LNCaP clone FGC (cell line): ENCODE measurements around the gene ATIC.
A peak's percentile ranks its signal among the peaks of the same experiment; 100 is the strongest.
"Not testable (repeated sequence)": the region's sequence is repeated elsewhere in the genome, so short reads cannot be mapped to it uniquely, and the experiment has no call there.

Experiments used
- DNase-seq: peaks from one replicate; pipeline ENCODE4 v3.0.0-alpha.2; 2011; ENCODE audit warnings: low read depth
- H3K4me3 ChIP-seq: 2 replicates; pipeline ENCODE4 v1.5.1; 2011; ENCODE audit warnings: mild to moderate bottlenecking, low read depth, low read length, control low read depth
- TF ChIP-seq, protein P1 (sequence below): IDR thresholded peaks from 2 replicates; pipeline ENCODE4 v1.5.1; 2012; ENCODE audit warnings: mild to moderate bottlenecking; ENCODE audit not compliant: control insufficient read depth, insufficient read depth; ENCODE audit errors: extremely low read depth

ATIC gene

DNA sequence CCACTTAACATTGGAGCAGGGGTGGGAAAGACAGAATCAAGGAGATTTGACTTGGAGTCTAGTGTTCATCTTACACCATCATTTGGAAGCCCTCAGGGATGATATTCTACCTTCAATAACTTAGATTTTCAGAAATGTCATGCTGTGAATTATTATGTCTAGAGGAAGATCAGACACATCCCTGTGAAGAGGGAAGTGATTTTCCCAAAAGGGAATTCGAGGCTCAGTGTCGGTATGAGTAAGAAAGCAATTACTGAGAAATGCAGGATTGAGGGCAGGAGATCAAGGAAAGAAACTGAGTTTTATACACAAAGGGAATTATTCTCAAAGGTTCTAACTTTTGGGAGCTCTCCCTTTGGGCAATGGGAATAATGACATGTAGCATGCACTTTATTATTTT is 25.6 kb upstream of the ATIC start:
- no peak overlapping the region for H3K4me3 ChIP-seq
- TF ChIP-seq, protein P1, sequence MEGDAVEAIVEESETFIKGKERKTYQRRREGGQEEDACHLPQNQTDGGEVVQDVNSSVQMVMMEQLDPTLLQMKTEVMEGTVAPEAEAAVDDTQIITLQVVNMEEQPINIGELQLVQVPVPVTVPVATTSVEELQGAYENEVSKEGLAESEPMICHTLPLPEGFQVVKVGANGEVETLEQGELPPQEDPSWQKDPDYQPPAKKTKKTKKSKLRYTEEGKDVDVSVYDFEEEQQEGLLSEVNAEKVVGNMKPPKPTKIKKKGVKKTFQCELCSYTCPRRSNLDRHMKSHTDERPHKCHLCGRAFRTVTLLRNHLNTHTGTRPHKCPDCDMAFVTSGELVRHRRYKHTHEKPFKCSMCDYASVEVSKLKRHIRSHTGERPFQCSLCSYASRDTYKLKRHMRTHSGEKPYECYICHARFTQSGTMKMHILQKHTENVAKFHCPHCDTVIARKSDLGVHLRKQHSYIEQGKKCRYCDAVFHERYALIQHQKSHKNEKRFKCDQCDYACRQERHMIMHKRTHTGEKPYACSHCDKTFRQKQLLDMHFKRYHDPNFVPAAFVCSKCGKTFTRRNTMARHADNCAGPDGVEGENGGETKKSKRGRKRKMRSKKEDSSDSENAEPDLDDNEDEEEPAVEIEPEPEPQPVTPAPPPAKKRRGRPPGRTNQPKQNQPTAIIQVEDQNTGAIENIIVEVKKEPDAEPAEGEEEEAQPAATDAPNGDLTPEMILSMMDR = no peak
- no peak for DNase-seq

DNA sequence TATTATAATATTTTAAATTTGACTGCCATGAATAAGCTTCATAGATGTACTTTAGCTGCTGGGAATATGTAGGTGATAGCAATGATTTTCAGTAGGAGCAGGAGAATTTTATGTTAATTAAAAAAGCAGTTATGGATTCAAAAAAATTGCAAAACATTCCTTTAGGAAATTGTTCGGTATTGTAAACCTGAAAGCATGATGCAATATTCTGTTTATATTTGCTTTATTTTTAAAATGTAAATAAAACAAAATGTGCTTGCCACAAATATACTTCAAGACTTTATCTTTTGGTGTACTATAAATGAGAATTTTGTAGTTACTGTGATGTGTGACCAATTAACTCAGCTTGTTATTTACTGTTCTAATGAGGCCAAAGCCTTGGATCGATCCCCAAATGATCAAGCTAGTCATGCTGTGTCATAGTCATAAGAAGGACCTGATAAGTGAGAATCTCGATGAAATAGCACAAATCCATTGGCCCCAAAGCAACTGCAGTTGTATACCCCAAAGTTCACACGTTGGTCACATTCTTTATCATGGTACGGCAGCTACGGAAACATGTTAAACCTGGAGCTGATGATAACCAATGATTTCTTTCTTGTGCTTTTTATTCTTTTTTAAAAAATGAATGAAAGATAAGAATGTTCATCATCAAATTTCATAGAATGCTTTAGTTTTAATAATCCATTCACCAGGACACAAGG is 23.6 kb upstream of the ATIC start:
- H3K4me3 ChIP-seq = no peak overlapping the region
- TF ChIP-seq, protein P1 = no peak
- DNase-seq = peak; percentile 13

DNA sequence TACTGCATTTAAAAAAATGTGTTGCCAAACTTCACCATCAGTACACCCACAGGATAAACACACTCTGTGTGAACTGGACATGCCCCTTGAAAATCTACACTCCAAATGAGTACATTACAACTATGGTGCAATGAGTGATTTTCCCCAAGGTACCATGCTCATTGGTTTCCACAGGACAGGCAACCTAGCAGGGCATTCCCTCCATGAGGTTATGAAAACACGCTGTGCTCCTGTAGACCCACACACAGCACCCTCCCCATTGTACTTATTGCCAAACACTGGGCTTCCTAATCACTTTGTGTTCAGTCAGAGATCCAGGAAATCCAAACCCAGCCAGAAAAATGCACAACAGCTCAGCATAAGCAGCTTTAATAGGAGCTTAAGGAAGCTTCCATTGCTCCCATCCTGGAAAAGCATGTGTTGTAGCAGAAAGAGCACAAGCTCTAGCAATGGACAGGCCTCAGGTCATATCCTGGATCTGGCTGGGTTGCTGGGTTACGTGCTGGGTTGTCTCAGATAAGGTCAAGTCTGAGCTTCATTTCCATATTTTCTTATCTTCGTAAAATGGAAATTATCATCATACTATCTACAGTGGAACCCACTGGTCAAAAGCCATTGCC is 20.8 kb upstream of the ATIC start:
- TF ChIP-seq, protein P1 = no peak
- H3K4me3 ChIP-seq = no peak overlapping the region
- DNase-seq = no peak

DNA sequence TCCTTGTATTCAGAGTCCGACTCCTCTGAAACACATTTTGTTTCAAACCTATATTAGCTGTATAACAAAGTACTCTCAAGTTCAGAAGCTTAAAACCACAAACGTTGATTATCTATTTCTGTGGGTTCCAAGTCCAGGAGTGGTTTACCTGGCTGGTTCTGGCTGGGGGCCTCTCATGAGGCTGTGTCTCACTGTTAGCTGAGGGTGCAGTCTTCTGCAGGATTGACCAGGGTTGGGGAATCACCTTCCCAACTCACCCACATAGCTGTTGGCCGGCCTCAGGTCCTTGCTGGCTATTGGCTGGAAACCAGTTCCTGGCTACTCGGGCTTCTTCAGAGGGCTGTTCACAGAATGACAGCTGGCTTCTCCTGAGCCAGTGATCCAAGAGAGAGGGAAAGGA is 18.0 kb upstream of the ATIC start:
- no peak for DNase-seq
- TF ChIP-seq, protein P1 = no peak

DNA sequence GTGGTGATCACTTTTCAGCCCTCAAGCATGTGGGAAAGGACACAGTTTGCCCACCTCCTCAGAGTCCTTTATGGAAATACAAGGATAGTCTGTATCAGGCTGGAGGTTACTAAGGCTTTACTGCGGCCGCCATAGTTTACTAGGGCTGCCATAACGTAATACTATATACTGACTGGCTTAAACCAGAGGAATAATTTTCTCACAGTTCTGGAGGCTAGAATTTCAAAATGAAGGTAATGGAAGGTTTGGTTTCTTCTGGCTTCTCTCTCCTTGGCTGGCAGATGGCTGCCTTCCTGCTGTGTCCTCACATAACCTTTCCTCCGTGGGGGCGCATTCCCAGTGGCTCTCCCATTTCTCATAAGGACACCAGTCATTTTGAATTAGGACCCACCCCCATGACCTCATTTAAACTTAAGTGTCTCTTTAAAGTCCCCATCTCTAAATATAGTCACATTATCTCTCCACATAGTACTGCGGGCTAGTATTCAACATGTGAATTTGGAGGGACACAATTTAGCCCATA is 12.5 kb upstream of the ATIC start:
- TF ChIP-seq, protein P1 = no peak
- no peak overlapping the region for H3K4me3 ChIP-seq
- no peak for DNase-seq

More for the DNA sequence above, 18.0 kb upstream of the ATIC start:
- H3K4me3 ChIP-seq = no peak overlapping the region

DNA sequence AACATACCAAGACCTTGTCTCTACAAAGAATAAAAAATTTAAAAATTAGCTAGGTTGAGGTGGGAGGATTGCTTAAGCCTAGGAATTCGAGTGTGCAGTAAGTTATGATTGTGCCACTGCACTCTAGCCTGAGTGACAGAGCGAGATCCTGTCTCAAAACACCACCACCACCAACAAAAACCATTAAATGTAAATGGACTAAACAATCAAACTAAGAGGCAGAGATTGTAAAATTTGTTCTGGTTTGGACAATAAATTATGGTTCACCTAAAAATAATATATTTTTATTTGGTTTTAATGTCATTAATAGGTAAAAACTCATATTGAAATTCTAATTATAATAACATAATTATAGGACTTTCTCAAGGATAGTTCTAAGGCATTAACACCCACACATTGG is 9.9 kb upstream of the ATIC start:
- TF ChIP-seq, protein P1 = no peak
- H3K4me3 ChIP-seq = no peak overlapping the region
- no peak for DNase-seq

DNA sequence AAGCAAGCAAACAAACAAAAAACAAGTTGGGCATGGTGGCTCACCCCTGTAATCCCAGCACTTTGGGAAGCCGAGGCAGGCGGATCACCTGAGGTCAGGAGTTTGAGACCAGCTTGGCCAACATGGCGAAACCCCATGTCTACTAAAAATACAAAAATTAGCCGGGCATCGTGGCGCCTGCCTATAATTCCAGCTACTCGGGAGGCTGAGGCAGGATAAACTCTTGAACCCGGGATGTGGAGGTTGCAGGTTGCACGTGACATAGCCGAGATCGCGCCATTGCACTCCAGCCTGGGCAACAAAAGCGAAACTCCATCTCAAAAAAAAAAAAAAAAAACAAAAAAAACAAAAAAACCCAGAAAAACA is 617 bp upstream of the ATIC start:
- DNase-seq = not testable (repeated sequence)
- H3K4me3 ChIP-seq = peak overlapping the region; percentile 79
